Right atrium auricular region (tissue), 2 donors: ENCODE data around the gene CADM1. TPM values are rescaled to one million over a fixed set of nuclear protein-coding genes. Genes with fewer than 3 reads are reported as not detected.

Experiments
- DNase-seq: peaks from one replicate; pipeline ENCODE4 v3.0.0-alpha.2; 2019; ENCODE audit warnings: low spot score
- H3K27ac ChIP-seq, 2 donors: fragments of 200-600 bp; sonication (generic); 1 replicate in 1 of 2; 2 replicates in 1 of 2; pipeline ENCODE4 v1.5.1; 2016 to 2019
- H3K27me3 ChIP-seq, 2 donors: fragments of 200-600 bp; sonication (generic); one replicate each; pipeline versions ENCODE4 v1.5.1 to v1.6.0; 2017 to 2019
- H3K36me3 ChIP-seq: fragments of 200-600 bp; sonication (generic); one replicate; pipeline ENCODE4 v1.5.1; 2016
- H3K4me1 ChIP-seq, 2 donors: fragments of 200-600 bp; sonication (generic); one replicate each; pipeline versions ENCODE4 v1.5.1 to v1.6.0; 2017 to 2019
- H3K4me3 ChIP-seq, 2 donors: fragments of 200-600 bp; sonication (generic); 1 replicate in 1 of 2; 2 replicates in 1 of 2; pipeline ENCODE4 v1.5.1; 2017 to 2019; ENCODE audit warnings: mild to moderate bottlenecking in 1 of 2, moderate library complexity in 1 of 2
- H3K9me3 ChIP-seq, 2 donors: fragments of 200-600 bp; sonication (generic); one replicate each; pipeline ENCODE4 v1.5.1; 2019
- CTCF ChIP-seq, 2 donors: fragments of 200-600 bp; sonication (generic); IDR thresholded peaks; one replicate each; pipeline ENCODE4 v1.5.1; 2019; ENCODE audit warnings: antibody characterized with exemption in 2 of 2
- total RNA-seq, 2 donors: library from RNA; depleted of rRNA; stranded (reverse); fragments of >200 nt; gene quantifications; one replicate each; pipeline ENCODE4 v1.1.0, GENCODE V29; 2016

Gene CADM1
- total RNA-seq, 2 donors from 2014 or later = 19.8 to 33.9 TPM

GRCh38 chr11:115545581-115546210 lies 41.5 kb upstream of the CADM1 start:
- Histone ChIP-seq H3K36me3 (no peaks in the 10 kb centered on the region), H3K27me3 (no peaks in the 10 kb centered on the region), H3K4me1 (no peaks in the 10 kb centered on the region), H3K4me3 (no peak overlapping the region), H3K9me3 (no peaks in the 10 kb centered on the region), H3K27ac (no peak overlapping the region)
- no peak for TF ChIP-seq CTCF (IDR thresholded peaks at IDR 0.05)
- no peak for DNase-seq

GRCh38 chr11:115544422-115544948 lies 40.3 kb upstream of the CADM1 start:
- Histone ChIP-seq H3K4me3 (no peak overlapping the region), H3K27ac (no peak overlapping the region), H3K27me3 (no peaks in the 10 kb centered on the region), H3K9me3 (no peaks in the 10 kb centered on the region), H3K4me1 (no peaks in the 10 kb centered on the region), H3K36me3 (no peaks in the 10 kb centered on the region)
- no peak for DNase-seq
- no peak for TF ChIP-seq CTCF (IDR thresholded peaks at IDR 0.05)

GRCh38 chr11:115541518-115541917 lies 37.3 kb upstream of the CADM1 start:
- no peak for DNase-seq
- H3K36me3 ChIP-seq = no peaks in the 10 kb centered on the region
- H3K4me1 ChIP-seq = no peaks in the 10 kb centered on the region
- H3K27ac ChIP-seq = no peak overlapping the region
- no peak overlapping the region for H3K4me3 ChIP-seq
- no peaks in the 10 kb centered on the region for H3K9me3 ChIP-seq
- H3K27me3 ChIP-seq = no peaks in the 10 kb centered on the region
- TF ChIP-seq CTCF (IDR thresholded peaks at IDR 0.05) = no peak

GRCh38 chr11:115539844-115540243 lies 35.6 kb upstream of the CADM1 start:
- H3K36me3 ChIP-seq = no peaks in the 10 kb centered on the region
- DNase-seq = no peak
- H3K4me3 ChIP-seq = no peak overlapping the region
- H3K27me3 ChIP-seq = no peaks in the 10 kb centered on the region
- TF ChIP-seq CTCF (IDR thresholded peaks at IDR 0.05) = no peak
- no peaks in the 10 kb centered on the region for H3K4me1 ChIP-seq
- no peaks in the 10 kb centered on the region for H3K9me3 ChIP-seq
- no peak overlapping the region for H3K27ac ChIP-seq

DNA sequence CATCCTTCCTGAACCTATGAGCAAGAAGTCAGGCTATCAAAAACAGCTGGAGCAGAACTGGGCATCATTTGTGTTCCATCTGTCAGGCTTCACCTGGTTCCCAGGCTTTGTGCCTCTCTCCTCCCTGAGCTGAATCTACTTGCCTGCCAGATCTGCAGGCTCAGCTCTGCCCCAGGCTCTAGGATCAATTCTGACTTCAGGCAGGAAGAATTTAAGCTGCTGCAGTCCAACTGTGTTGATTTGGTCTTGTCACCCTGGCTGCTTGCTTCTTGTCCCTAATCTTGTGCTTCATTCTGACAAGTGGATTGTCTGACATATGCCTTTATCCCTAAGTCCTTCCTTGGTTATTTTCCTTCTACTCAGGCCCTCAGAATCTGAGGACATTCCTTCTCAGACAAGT lies 31.6 kb upstream of the CADM1 start:
- Histone ChIP-seq H3K9me3 (no peaks in the 10 kb centered on the region), H3K4me1 (no peaks in the 10 kb centered on the region), H3K36me3 (no peaks in the 10 kb centered on the region), H3K4me3 (no peak overlapping the region), H3K27ac (no peak overlapping the region), H3K27me3 (no peaks in the 10 kb centered on the region)
- DNase-seq = no peak
- TF ChIP-seq CTCF (IDR thresholded peaks at IDR 0.05) = no peak

GRCh38 chr11:115530752-115531151 lies 26.5 kb upstream of the CADM1 start:
- Histone ChIP-seq H3K9me3 (peaks cover 0 to 11% of the 10 kb centered on the region in 2 donors), H3K27me3 (no peaks in the 10 kb centered on the region), H3K4me1 (no peaks in the 10 kb centered on the region), H3K36me3 (no peaks in the 10 kb centered on the region), H3K4me3 (no peak overlapping the region), H3K27ac (no peak overlapping the region)
- no peak for DNase-seq
- no peak for TF ChIP-seq CTCF (IDR thresholded peaks at IDR 0.05)
